AG04449 (cell line): ENCODE results near the gene SYCP1.
"Not testable (repeated sequence)": the region's sequence is repeated elsewhere in the genome, so short reads cannot be mapped to it uniquely, and the experiment has no call there.

Experiments used
- CTCF ChIA-PET: fragments of 350-600 bp; formaldehyde crosslinking; extraction: SDS; loops from one replicate; lab custom pipeline; 2021; ENCODE audit warnings: antibody characterized with exemption; lab: Yijun Ruan, JAX
- POLR2A ChIA-PET: fragments of 400-600, 350-600 bp; formaldehyde crosslinking; extraction: SDS; loops from one replicate; lab custom pipeline; 2020; ENCODE audit warnings: antibody characterized with exemption, inconsistent platforms; lab: Yijun Ruan, JAX
- DNase-seq: peaks from one replicate; pipeline ENCODE4 v3.0.0-alpha.2; 2010; ENCODE audit warnings: low read depth, low spot score
- H3K4me3 ChIP-seq: 2 replicates; pipeline ENCODE4 v1.5.1; 2011; ENCODE audit warnings: low read depth, mild to moderate bottlenecking, control low read depth, low read length
- CTCF ChIP-seq: IDR thresholded peaks from one replicate; pipeline ENCODE4 v1.5.1; 2011; ENCODE audit warnings: mild to moderate bottlenecking, moderate library complexity, low read length, control low read depth, inconsistent platforms; ENCODE audit not compliant: insufficient read depth; ENCODE audit errors: missing control alignments

The SYCP1 gene

DNA sequence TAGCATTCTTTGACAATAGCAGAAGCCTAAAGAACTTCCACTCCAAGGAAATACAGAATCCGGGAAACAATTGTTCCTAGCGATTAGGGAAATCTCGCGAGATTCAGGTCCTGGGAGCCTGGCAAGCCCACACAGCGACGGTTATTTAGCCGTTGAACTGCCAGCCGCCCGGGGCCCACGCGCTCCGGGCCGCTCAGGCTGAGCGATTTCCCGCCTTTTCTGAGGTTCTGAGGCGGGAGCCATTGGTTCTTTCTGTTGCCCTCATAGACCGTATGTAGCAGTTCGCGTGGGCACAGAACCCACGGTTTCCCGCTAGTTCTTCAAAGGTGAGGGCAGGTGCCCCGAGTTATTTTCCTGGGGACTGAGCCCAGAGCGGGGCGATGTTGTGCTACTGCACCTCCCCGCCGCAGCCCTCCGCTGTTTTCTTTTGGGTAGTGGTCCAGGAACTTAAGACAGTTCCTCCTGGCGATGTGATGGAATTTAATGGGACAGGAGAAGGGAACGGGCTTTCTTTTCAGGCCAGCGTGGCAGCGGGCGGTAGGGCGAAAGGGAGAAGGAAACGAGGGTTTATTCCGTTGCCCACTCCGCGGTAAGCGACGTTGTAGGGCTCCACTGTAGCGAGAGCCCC lies at the start of gene SYCP1:
SYCP1 (plus strand) TSS at position 171 of the 628 bp plus-strand sequence. CDS start 602 bp downstream, outside the sequence.
- DNase-seq, result no peak
- ChIA-PET POLR2A (no interaction called here), CTCF (no interaction called here)
- no peak for TF ChIP-seq CTCF
- no peak within 1 kb of the TSS for H3K4me3 ChIP-seq

DNA sequence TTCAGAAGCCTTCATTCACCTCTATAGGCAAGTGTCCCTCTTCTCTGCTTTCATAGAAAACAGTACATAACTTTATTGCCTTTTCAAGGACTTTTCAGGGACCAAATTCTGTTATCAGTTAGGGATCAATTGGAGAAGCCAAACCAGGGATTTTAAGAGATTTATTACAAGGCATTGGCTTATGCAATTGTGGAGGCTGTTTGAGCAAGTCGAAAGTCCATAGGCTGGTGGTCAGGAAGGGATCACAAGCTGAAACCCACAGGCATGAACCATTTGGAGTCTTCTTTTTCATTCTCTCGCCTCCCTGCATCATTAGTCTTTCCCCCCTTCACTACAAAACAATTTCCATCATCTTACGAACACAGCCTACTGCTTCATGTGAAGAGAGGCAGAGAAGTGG lies 34.8 kb upstream of the SYCP1 start:
- TF ChIP-seq CTCF, result no peak
- POLR2A ChIA-PET, result no interaction called here
- no peak for DNase-seq
- no peak overlapping the region for H3K4me3 ChIP-seq
- CTCF ChIA-PET, result no interaction called here

DNA sequence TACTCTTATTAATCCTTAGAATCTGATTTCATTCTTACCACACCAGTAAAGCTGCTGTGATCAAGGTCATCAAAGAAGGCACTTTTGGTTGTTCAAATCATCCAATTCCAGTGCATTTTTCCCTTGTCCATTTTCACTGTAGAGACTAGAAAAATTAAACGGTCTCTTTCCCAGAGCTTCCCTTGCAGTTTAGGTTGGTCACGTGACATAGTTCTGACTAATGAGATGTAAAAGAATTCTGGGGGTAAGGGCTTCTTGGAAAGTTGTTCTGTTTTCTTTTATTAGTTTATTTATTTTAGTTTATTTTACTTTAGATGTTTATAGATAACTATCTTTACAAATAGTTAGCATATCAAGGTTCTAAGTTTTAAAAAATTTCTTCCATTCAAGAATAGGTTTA lies 34.3 kb upstream of the SYCP1 start:
- no peak for DNase-seq
- no peak for TF ChIP-seq CTCF
- H3K4me3 ChIP-seq, result no peak overlapping the region
- POLR2A ChIA-PET, result no interaction called here
- CTCF ChIA-PET, result no interaction called here

DNA sequence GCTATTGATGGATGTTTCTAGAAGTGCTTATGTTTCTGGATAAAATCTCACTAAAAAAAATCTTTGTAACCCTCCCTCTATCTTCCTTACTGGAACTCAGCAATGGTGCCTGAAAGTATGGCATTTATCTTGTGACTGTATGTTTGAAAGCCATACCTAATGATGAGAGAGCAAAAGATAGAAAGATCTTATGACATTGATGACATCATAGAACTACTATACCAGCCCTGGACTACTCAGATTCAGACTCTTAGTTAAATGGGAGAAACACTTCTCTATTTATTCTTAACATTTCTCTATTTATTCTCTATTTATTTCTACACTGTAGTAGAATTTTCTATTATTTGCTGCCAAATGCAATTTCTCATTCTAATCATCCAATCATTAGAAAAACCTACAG lies 32.7 kb upstream of the SYCP1 start:
- CTCF ChIA-PET, result no interaction called here
- H3K4me3 ChIP-seq, result no peak overlapping the region
- DNase-seq, result no peak
- POLR2A ChIA-PET, result no interaction called here
- no peak for TF ChIP-seq CTCF

GRCh38 chr1:114828251-114828650 lies 26.4 kb upstream of the SYCP1 start:
- no peak for DNase-seq
- POLR2A ChIA-PET, result no interaction called here
- H3K4me3 ChIP-seq, result no peak overlapping the region
- no peak for TF ChIP-seq CTCF
- CTCF ChIA-PET, result no interaction called here

DNA sequence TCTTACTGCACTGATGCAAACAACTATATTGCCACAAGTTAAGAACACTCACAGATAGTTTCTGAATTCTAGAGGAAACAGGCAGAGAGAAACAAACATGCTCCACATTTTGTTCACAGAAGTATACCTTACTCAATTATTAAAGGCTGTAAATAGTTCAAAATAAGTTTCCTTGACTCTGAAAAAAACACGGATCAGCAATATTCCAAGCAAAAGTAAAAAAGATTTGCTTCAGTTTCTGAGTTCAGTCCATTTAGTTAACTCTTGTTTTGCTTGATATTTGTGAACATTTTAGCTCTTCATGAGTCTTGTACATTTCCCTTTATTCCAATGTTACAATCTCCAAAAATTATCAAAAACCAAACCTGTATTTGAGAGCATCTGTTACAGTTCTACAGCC lies 24.6 kb upstream of the SYCP1 start:
- POLR2A ChIA-PET, DNase-seq, H3K4me3 ChIP-seq, CTCF ChIA-PET: not testable (repeated sequence)

GRCh38 chr1:114831276-114831994 lies 23.2 kb upstream of the SYCP1 start:
- H3K4me3 ChIP-seq, result no peak overlapping the region
- DNase-seq, result no peak
- TF ChIP-seq CTCF, result no peak
- POLR2A ChIA-PET, result no interaction called here
- CTCF ChIA-PET, result no interaction called here
